Coronary artery (tissue), 2 donors: Measurements from ENCODE around the gene PLEKHA7.

Source experiments
- DNase-seq: peaks from one replicate; pipeline ENCODE4 v3.0.0-alpha.2; 2017; ENCODE audit warnings: low spot score
- H3K27ac ChIP-seq, 2 donors: fragments of 200-600 bp; sonication (generic); one replicate each; pipeline ENCODE4 v1.5.1; 2016 to 2019
- H3K4me3 ChIP-seq: fragments of 200-600 bp; sonication (generic); 2 replicates; pipeline ENCODE4 v1.5.1; 2016; ENCODE audit warnings: mild to moderate bottlenecking, moderate library complexity
- CTCF ChIP-seq: fragments of 200-600 bp; sonication (generic); IDR thresholded peaks from one replicate; pipeline ENCODE4 v1.5.1; 2019; ENCODE audit warnings: antibody characterized with exemption

The PLEKHA7 gene

GRCh38 chr11:16859651-16860050 lies 154.6 kb downstream of the PLEKHA7 start:
- no peak for TF ChIP-seq CTCF
- no peak overlapping the region for H3K4me3 ChIP-seq
- DNase-seq = no peak
- no peak overlapping the region for H3K27ac ChIP-seq

GRCh38 chr11:16857186-16857585 lies 157.0 kb downstream of the PLEKHA7 start:
- no peak for DNase-seq
- TF ChIP-seq CTCF = no peak
- no peak overlapping the region for H3K4me3 ChIP-seq
- H3K27ac ChIP-seq = no peak overlapping the region

GRCh38 chr11:16856022-16856471 lies 158.2 kb downstream of the PLEKHA7 start:
- no peak for DNase-seq
- no peak for TF ChIP-seq CTCF
- no peak overlapping the region for H3K4me3 ChIP-seq
- H3K27ac ChIP-seq = no peak overlapping the region

DNA sequence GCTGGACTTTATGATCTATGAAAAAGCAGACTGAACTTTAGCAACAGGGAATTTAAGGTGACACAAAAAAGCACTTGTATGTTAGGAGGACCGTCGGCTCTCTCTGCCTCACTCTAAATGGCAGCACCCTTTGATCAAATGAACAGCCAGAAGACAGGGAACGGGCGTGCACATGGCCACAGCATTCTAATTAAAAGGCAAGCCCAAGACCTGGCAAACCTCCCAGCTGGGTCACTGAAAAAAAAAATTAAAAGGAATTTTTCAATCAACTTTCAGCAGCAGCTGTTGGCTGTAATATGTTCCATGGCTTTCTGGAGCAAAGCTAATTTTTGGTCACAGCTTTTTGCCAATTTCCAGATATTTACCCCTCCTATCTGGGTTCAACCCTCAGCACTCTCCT lies 159.2 kb downstream of the PLEKHA7 start:
- TF ChIP-seq CTCF = no peak
- no peak overlapping the region for H3K27ac ChIP-seq
- DNase-seq = no peak
- no peak overlapping the region for H3K4me3 ChIP-seq

DNA sequence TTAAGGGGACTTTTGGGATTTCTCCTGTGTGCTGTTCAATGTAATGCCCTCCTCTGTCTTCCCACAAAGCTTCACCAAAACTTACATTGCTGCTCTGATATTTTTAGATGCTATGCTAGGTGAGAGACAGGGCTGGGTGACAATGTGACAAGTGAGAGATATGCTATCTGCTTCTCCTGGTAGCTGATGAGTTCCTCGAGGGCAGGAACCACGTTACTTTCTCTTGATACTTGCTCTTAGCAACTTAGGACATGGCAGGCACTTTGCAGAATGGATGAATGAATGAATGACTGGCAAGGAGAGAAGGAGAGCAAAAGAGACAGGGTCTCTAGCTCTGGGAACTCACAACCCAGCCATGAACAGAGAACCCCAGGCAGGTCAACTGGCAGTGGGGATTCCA lies 160.4 kb downstream of the PLEKHA7 start:
- TF ChIP-seq CTCF = no peak
- no peak for DNase-seq
- Histone ChIP-seq H3K4me3 (no peak overlapping the region), H3K27ac (no peak overlapping the region)

GRCh38 chr11:16853266-16853665 lies 160.9 kb downstream of the PLEKHA7 start:
- no peak overlapping the region for H3K27ac ChIP-seq

More at GRCh38 chr11:16853266-16853665, 160.9 kb downstream of the PLEKHA7 start:
- DNase-seq = no peak
- TF ChIP-seq CTCF = no peak
- no peak overlapping the region for H3K4me3 ChIP-seq
